ENCODE data around the gene ECPAS. TPM values are rescaled to one million over a fixed set of nuclear protein-coding genes. Genes with fewer than 3 reads are reported as not detected.
A peak's percentile ranks its signal among the peaks of the same experiment; 100 is the strongest.

The ECPAS gene
- total RNA-seq, 1 donor from 2014 or later, result 86.4 TPM

- Mint-ChIP-seq H3K9me3 (peaks cover 16% of the 10 kb centered on the region), H3K4me3 (no peak overlapping the region), H3K36me3 (ENCODE audit: low read depth) (peaks cover 53% of the 10 kb centered on the region), H3K4me1 (no peaks in the 10 kb centered on the region), H3K27me3 (ENCODE audit: low read depth) (no peaks in the 10 kb centered on the region), H3K27ac (ENCODE audit: unreplicated experiment) (no peak overlapping the region)
- no peak for DNase-seq (ENCODE audit: low read depth, low spot score)
- TF ChIP-seq CTCF (conservative IDR thresholded peaks at IDR 0.05), result peak; percentile 56
These were observed 84.2 kb downstream of the ECPAS start for GRCh38 chr9:111399772-111400563.

GRCh38 chr9:111399211-111399739, 84.9 kb downstream of the ECPAS start:
- Mint-ChIP-seq H3K27me3 (ENCODE audit: low read depth) (no peaks in the 10 kb centered on the region), H3K27ac (ENCODE audit: unreplicated experiment) (no peak overlapping the region), H3K36me3 (ENCODE audit: low read depth) (peaks cover 52% of the 10 kb centered on the region)

GRCh38 chr9:111393971-111394370, 90.2 kb downstream of the ECPAS start:
- no peaks in the 10 kb centered on the region for H3K9me3 Mint-ChIP-seq
- no peak overlapping the region for H3K27ac Mint-ChIP-seq (ENCODE audit: unreplicated experiment)
- H3K4me3 Mint-ChIP-seq, result no peak overlapping the region

More at GRCh38 chr9:111399211-111399739, 84.9 kb downstream of the ECPAS start:
- Mint-ChIP-seq H3K9me3 (peaks cover 16% of the 10 kb centered on the region), H3K4me3 (no peak overlapping the region), H3K4me1 (no peaks in the 10 kb centered on the region)
- no peak for TF ChIP-seq CTCF (conservative IDR thresholded peaks at IDR 0.05)
- no peak for DNase-seq (ENCODE audit: low read depth, low spot score)

GRCh38 chr9:111389406-111389805, 94.8 kb downstream of the ECPAS start:
- no peaks in the 10 kb centered on the region for H3K9me3 Mint-ChIP-seq
- TF ChIP-seq CTCF (conservative IDR thresholded peaks at IDR 0.05), result no peak
- H3K4me1 Mint-ChIP-seq, result no peaks in the 10 kb centered on the region
- H3K27ac Mint-ChIP-seq (ENCODE audit: unreplicated experiment), result no peak overlapping the region
- H3K36me3 Mint-ChIP-seq (ENCODE audit: low read depth), result peaks cover 18% of the 10 kb centered on the region
- H3K27me3 Mint-ChIP-seq (ENCODE audit: low read depth), result no peaks in the 10 kb centered on the region
- H3K4me3 Mint-ChIP-seq, result no peak overlapping the region
- no peak for DNase-seq (ENCODE audit: low read depth, low spot score)

More at GRCh38 chr9:111393971-111394370, 90.2 kb downstream of the ECPAS start:
- Mint-ChIP-seq H3K4me1 (no peaks in the 10 kb centered on the region), H3K36me3 (ENCODE audit: low read depth) (peaks cover 34% of the 10 kb centered on the region), H3K27me3 (ENCODE audit: low read depth) (no peaks in the 10 kb centered on the region)
- no peak for DNase-seq (ENCODE audit: low read depth, low spot score)
- no peak for TF ChIP-seq CTCF (conservative IDR thresholded peaks at IDR 0.05)

- Mint-ChIP-seq H3K27ac (ENCODE audit: unreplicated experiment) (no peak overlapping the region), H3K4me3 (no peak overlapping the region), H3K4me1 (no peaks in the 10 kb centered on the region), H3K9me3 (no peaks in the 10 kb centered on the region), H3K27me3 (ENCODE audit: low read depth) (no peaks in the 10 kb centered on the region), H3K36me3 (ENCODE audit: low read depth) (peaks cover 19% of the 10 kb centered on the region)
- no peak for TF ChIP-seq CTCF (conservative IDR thresholded peaks at IDR 0.05)
- no peak for DNase-seq (ENCODE audit: low read depth, low spot score)
These were observed 97.8 kb downstream of the ECPAS start for GRCh38 chr9:111386386-111386785.
